ENCODE data around the gene DNAH14. TPM values are rescaled to one million over a fixed set of nuclear protein-coding genes. Genes with fewer than 3 reads are reported as not detected.

DNAH14 gene
- total and polyA plus RNA-seq, 2 of the 4 experiments (the other 2 are of a cell fraction): 2.7 to 3.6 TPM

DNA sequence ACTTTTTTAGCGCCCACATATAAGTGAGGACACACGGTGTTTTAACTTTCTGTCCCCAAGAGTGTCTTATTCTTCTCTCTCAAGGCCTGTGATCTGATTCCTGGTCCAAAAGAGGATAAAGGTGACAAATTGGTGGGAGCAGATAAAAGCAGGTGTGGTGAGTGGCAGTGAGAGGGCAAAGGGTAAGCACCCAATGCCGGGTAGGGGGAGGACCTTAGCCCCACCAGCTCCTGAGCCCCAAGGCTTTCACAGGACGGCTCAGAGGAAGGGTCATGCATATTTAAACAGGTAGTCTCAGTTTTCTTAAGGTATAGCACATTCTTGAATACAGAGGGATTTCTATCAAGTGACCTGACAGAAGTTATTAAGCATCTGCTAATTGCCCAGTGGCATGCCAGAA, 478.8 kb downstream of the DNAH14 start:
- Histone ChIP-seq H2BK20ac (ENCODE audit: low read depth, low read length) (no peak overlapping the region), H3K56ac (ENCODE audit: extremely low read depth, insufficient read depth, low read length) (no peak overlapping the region), H3K9me1 (ENCODE audit: insufficient read depth, low read length) (no peaks in the 10 kb centered on the region; the same call in none of the 2 replicates), H4K8ac (ENCODE audit: low read depth in 2 of 2, low read length in 2 of 2) (no peak overlapping the region), H2AK5ac (ENCODE audit: low read depth, low read length) (no peak overlapping the region), H3K36me3 (ENCODE audit: control insufficient read depth, insufficient read depth, low read length) (peaks cover 26% of the 10 kb centered on the region), H3K4me1 (ENCODE audit: control insufficient read depth, insufficient read depth, low read length) (no peaks in the 10 kb centered on the region; the same call in 1 of the 2 replicates), H2BK15ac (ENCODE audit: low read depth, low read length) (no peak overlapping the region), H3K18ac (ENCODE audit: low read depth, low read length) (no peak overlapping the region), H2AK9ac (replicated peaks; ENCODE audit: low read depth, low read length, poor library complexity) (no peak overlapping the region), H2AFZ (replicated peaks; ENCODE audit: low read length, poor library complexity) (no peak overlapping the region), H2BK5ac (ENCODE audit: low read depth, low read length, poor library complexity, severe bottlenecking) (no peak overlapping the region), H3K27me3 (ENCODE audit: control insufficient read depth, insufficient read depth, low read length) (no peaks in the 10 kb centered on the region), H3K14ac (replicated peaks; ENCODE audit: low read depth, low read length) (no peak overlapping the region), H3K4me3 (ENCODE audit: insufficient read depth, low read depth, low read length) (no peak overlapping the region), H3K9me3 (ENCODE audit: control insufficient read depth, insufficient read depth, low read length) (no peaks in the 10 kb centered on the region), H3K27ac (ENCODE audit: insufficient read depth, low read length) (no peak overlapping the region), H3K79me1 (ENCODE audit: low read depth in 1 of 2, low read length in 2 of 2) (peaks cover 4 to 30% of the 10 kb centered on the region in 2 experiments), H3K9ac (ENCODE audit: low read depth, low read length) (no peak overlapping the region), H3K4me2 (ENCODE audit: low read depth, low read length) (no peak overlapping the region), H3K4ac (ENCODE audit: low read depth, low read length) (no peak overlapping the region), H3K23ac (ENCODE audit: low read depth, low read length) (no peak overlapping the region), H4K5ac (ENCODE audit: low read depth, low read length) (no peak overlapping the region), H2BK120ac (ENCODE audit: low read depth, low read length) (no peak overlapping the region), H4K91ac (ENCODE audit: insufficient read depth, low read depth, low read length) (no peak overlapping the region), H4K20me1 (ENCODE audit: insufficient read depth, low read length) (0 out of 2 replicates have a peak, but pooled peaks cover 3% of the 10 kb centered on the region)
- no peak for TF ChIP-seq CEBPB (IDR thresholded peaks at IDR 0.05; ENCODE audit: low read depth, low read length)
- ChIA-PET CTCF (no interaction called here), POLR2A (ENCODE audit: unreplicated experiment) (no interaction called here)
- in situ Hi-C loops (cut with MboI; ENCODE audit: low sequenced_read_pairs) (loop anchor here (25.0 kb wide), 1 partner anchor 921 kb away; no protein-coding TSS in a partner anchor), dilution Hi-C loops (cut with HindIII; ENCODE audit: low sequenced_read_pairs, unreplicated experiment) (no loop called here), intact Hi-C loops (cut with micrococcal nuclease) (no loop called here)
- DNase-seq (no peak), ATAC-seq (ENCODE audit: low read depth) (no peak)
- no CpG with 5 or more reads among the region's 4 CpGs for WGBS, 2 experiments (ENCODE audit: extremely low coverage in 2 of 2, insufficient read length in 1 of 2)
- no TSS peak for BruUV-seq (replicated peaks)

All from IMR-90 (cell line).